BE2C (cell line): ENCODE results near the gene MAP4K4.

ENCODE experiments used
- DNase-seq: peaks from one replicate; pipeline ENCODE4 v3.0.0-alpha.2; 2020
- H3K27me3 ChIP-seq: fragments of 250-450 bp; sonication (Bioruptor Pico); 2 replicates; pipeline ENCODE4 v1.5.1; 2020; ENCODE audit warnings: mild to moderate bottlenecking
- H3K36me3 ChIP-seq: fragments of 250-450 bp; sonication (Bioruptor Pico); 2 replicates; pipeline ENCODE4 v1.5.1; 2020; ENCODE audit warnings: mild to moderate bottlenecking
- H3K4me1 ChIP-seq: fragments of 250-450 bp; sonication (Bioruptor Pico); 2 replicates; pipeline ENCODE4 v1.5.1; 2020
- H3K4me3 ChIP-seq: 2 replicates; pipeline ENCODE4 v1.5.1; 2011; ENCODE audit warnings: low read depth, low read length
- H3K9me3 ChIP-seq: fragments of 250-450 bp; sonication (Bioruptor Pico); 2 replicates; pipeline ENCODE4 v1.5.1; 2020
- CTCF ChIP-seq: IDR thresholded peaks from 2 replicates; pipeline ENCODE4 v1.5.1; 2012; ENCODE audit warnings: mild to moderate bottlenecking, low read depth, low read length

The MAP4K4 gene

DNA sequence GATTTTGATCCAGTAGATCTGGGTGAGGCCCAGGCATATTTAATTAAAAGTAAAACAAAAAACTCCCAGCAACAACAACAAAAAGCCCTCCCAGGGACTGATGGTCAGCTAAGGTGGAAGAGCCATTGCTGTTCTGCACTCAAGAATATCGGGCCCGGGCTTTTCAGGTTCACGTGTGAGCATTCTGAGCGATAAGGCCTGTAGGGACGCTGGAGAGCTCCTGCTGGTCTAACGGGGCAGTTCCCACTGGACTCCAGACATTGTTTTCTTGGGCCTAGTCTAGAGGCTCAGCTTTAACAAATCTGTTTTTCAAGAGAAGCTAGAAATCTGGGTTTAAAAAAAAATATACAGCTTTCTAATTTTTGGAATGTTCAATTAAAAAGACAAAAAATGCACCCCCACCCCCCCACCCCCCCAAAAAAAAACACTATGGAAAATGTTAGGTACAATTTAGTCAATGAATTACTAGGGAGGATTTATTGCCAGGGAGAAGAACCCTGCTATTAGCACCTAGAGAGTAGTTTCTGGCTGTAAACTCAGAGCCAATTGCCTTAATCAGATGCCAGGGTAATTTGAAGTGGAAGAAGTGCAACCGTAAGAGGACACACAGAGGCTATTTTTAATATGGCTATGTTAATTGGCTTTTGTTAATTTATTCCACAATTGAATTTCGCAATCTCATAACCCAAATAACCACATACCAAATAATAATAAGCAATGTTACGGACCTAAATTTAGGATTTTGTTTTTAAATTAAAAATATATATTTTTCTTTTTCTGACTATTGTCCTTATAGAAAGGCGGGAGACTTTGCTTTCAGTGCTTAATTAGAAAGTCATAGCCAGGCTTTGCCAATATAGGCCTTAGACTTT, 78.9 kb downstream of the MAP4K4 start:
- no peak for DNase-seq
- Histone ChIP-seq H3K36me3 (no peaks in the 10 kb centered on the region), H3K9me3 (no peaks in the 10 kb centered on the region), H3K4me1 (no peaks in the 10 kb centered on the region; the same call in 1 of the 2 replicates), H3K4me3 (no peak overlapping the region), H3K27me3 (no peaks in the 10 kb centered on the region)
- peak; percentile 30; the same call in 1 of the 2 replicates for TF ChIP-seq CTCF

GRCh38 chr2:101777337-101777736, 79.8 kb downstream of the MAP4K4 start:
- Histone ChIP-seq H3K36me3 (no peaks in the 10 kb centered on the region), H3K4me3 (no peak overlapping the region), H3K27me3 (no peaks in the 10 kb centered on the region), H3K4me1 (peaks cover 3% of the 10 kb centered on the region), H3K9me3 (no peaks in the 10 kb centered on the region)
- TF ChIP-seq CTCF: no peak
- no peak for DNase-seq

- no peaks in the 10 kb centered on the region for H3K27me3 ChIP-seq
- H3K9me3 ChIP-seq: no peaks in the 10 kb centered on the region
- H3K36me3 ChIP-seq: no peaks in the 10 kb centered on the region
- TF ChIP-seq CTCF: no peak
- peaks cover 9% of the 10 kb centered on the region for H3K4me1 ChIP-seq
- no peak overlapping the region for H3K4me3 ChIP-seq
- no peak for DNase-seq
Observed at GRCh38 chr2:101778102-101778501, 80.6 kb downstream of the MAP4K4 start.

DNA sequence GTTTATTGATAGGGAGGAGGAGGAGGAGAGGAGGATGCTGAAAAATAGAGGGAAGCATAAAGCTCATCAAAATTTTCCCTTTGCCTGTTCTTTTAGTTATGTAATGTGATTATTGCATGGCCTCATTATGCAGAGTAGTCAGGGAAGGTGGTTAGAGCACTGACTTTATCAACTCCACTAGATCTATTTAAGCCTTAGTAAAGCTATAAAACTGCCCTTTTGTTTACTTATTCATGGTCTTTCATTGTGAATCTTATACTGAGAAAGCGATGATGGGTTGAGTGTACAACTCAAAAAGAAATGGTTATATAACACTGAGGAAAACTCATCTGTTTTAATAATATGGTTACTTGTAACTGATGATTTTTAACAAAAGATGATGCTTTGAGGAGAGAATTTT, 81.7 kb downstream of the MAP4K4 start:
- Histone ChIP-seq H3K4me3 (no peak overlapping the region), H3K36me3 (no peaks in the 10 kb centered on the region), H3K27me3 (no peaks in the 10 kb centered on the region), H3K9me3 (no peaks in the 10 kb centered on the region), H3K4me1 (peaks cover 9% of the 10 kb centered on the region)
- no peak for TF ChIP-seq CTCF
- DNase-seq: no peak

DNA sequence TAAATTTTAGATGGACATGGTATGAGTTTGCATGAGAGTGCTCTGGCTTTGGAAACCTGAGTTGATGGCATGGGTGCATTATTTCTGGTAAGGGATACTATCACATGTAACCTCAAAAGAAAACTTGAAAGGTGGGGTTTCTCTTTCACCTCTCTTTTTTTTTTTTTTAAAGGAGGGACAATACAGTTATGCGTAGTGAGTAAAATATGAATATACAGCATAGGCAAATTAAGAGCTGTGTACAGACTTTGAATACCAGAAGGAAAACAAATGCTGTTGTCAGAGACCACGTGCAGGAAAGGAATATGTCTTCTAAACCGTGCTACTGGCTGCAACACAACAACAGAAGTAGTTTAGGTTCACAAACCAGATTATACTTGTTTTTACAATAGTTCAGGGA, 82.1 kb downstream of the MAP4K4 start:
- H3K4me1 ChIP-seq: peaks cover 9% of the 10 kb centered on the region
- no peak overlapping the region for H3K4me3 ChIP-seq
- H3K9me3 ChIP-seq: no peaks in the 10 kb centered on the region
- H3K36me3 ChIP-seq: no peaks in the 10 kb centered on the region
- no peaks in the 10 kb centered on the region for H3K27me3 ChIP-seq
- no peak for TF ChIP-seq CTCF
- DNase-seq: no peak

DNA sequence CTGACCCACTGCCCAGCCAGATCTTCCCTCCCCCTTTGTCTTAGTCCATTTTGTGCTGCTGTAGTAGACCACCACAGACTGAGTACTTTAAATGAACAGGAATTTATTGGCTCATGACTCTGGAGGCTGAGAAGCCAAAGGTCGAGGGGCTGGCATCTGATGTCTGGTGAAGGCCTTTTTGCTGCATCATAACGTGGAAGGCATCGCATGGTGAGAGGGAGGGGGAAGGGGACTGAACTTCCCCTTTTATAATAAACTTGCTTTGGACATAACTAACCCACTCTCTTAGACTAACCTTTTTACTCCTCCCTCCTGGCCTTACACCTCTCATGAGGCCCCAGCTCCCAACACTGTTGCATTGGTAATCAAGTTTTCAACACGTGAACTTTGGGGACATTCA, 83.8 kb downstream of the MAP4K4 start:
- H3K4me3 ChIP-seq: peak overlapping the region; percentile 33
- H3K4me1 ChIP-seq: peaks cover 9% of the 10 kb centered on the region
- no peaks in the 10 kb centered on the region for H3K27me3 ChIP-seq
- peak; percentile 50 for DNase-seq
- TF ChIP-seq CTCF: no peak
- no peaks in the 10 kb centered on the region for H3K36me3 ChIP-seq
- H3K9me3 ChIP-seq: no peaks in the 10 kb centered on the region
